Measurements from ENCODE around the gene GSDME.

Gene GSDME

DNA sequence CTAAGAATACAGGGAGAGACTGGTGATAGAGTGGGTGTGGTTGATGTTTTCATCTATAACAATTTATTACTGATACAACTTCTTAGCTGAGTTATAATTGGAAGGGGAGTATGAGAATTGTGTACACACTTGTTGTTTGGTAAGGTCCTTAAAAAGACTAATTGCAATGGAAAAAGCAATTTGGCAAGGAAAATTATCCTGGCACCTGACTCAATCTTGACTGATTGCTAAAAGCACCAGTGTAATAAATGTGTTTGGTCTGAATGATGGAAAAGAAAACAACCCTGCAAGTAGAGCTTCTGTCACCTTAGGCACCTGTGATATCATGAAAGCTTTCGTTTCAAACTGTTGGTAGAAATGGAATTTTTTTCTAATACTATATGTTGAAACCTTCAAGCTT lies 6.7 kb upstream of the GSDME start:
- no peak for TF ChIP-seq TAF1 (IDR thresholded peaks at IDR 0.05; ENCODE audit: low read depth)
- TF ChIP-seq ZBTB7A (IDR thresholded peaks at IDR 0.05; ENCODE audit: low read depth), result no peak
- TF ChIP-seq, protein P1, sequence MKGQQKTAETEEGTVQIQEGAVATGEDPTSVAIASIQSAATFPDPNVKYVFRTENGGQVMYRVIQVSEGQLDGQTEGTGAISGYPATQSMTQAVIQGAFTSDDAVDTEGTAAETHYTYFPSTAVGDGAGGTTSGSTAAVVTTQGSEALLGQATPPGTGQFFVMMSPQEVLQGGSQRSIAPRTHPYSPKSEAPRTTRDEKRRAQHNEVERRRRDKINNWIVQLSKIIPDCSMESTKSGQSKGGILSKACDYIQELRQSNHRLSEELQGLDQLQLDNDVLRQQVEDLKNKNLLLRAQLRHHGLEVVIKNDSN (IDR thresholded peaks at IDR 0.05), result no peak
- no peak for TF ChIP-seq YY1 (IDR thresholded peaks at IDR 0.05; ENCODE audit: low read depth)
- TF ChIP-seq RAD21 (IDR thresholded peaks at IDR 0.05; ENCODE audit: low read depth), result no peak
- TF ChIP-seq, protein P2, sequence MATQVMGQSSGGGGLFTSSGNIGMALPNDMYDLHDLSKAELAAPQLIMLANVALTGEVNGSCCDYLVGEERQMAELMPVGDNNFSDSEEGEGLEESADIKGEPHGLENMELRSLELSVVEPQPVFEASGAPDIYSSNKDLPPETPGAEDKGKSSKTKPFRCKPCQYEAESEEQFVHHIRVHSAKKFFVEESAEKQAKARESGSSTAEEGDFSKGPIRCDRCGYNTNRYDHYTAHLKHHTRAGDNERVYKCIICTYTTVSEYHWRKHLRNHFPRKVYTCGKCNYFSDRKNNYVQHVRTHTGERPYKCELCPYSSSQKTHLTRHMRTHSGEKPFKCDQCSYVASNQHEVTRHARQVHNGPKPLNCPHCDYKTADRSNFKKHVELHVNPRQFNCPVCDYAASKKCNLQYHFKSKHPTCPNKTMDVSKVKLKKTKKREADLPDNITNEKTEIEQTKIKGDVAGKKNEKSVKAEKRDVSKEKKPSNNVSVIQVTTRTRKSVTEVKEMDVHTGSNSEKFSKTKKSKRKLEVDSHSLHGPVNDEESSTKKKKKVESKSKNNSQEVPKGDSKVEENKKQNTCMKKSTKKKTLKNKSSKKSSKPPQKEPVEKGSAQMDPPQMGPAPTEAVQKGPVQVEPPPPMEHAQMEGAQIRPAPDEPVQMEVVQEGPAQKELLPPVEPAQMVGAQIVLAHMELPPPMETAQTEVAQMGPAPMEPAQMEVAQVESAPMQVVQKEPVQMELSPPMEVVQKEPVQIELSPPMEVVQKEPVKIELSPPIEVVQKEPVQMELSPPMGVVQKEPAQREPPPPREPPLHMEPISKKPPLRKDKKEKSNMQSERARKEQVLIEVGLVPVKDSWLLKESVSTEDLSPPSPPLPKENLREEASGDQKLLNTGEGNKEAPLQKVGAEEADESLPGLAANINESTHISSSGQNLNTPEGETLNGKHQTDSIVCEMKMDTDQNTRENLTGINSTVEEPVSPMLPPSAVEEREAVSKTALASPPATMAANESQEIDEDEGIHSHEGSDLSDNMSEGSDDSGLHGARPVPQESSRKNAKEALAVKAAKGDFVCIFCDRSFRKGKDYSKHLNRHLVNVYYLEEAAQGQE (IDR thresholded peaks at IDR 0.05; ENCODE audit: low read depth), result no peak

DNA sequence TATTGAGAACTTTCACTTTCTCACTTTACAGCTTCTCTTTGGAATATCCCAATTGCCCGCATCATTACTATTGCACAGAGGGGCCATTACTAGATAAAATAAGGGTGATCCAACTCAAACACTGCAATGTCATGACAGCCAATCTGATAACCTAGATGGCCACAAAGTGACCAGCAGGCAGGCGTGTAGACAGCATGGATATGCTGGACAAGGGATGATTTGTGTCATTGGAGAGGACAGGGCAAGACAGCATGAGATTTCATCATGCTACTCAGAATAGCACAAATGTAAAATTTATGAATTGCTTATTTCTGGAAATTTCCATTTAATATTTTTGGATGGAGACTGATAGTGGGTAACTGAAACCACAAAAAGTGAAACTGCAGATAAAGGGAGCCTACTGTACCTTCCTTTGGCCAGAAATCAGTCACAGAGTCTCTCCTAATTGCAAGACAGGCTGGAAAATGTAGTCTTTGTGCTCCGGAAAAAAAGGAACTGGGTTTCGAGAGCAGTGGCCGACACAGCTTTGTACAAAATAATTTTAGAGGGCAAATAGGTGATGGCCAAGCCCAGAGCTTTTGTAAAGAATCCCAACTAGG lies 6.1 kb upstream of the GSDME start:
- TF ChIP-seq TCF12 (IDR thresholded peaks at IDR 0.05; ENCODE audit: low read depth) (no peak), NFIC (IDR thresholded peaks at IDR 0.05) (no peak), YY1 (IDR thresholded peaks at IDR 0.05; ENCODE audit: low read depth) (no peak), TAF1 (IDR thresholded peaks at IDR 0.05; ENCODE audit: low read depth) (no peak), ZBTB7A (IDR thresholded peaks at IDR 0.05; ENCODE audit: low read depth) (no peak), CEBPB (IDR thresholded peaks at IDR 0.05) (no peak), RAD21 (IDR thresholded peaks at IDR 0.05; ENCODE audit: low read depth) (no peak), TEAD4 (IDR thresholded peaks at IDR 0.05) (no peak), EP300 (IDR thresholded peaks at IDR 0.05; ENCODE audit: borderline replicate concordance) (no peak)
- TF ChIP-seq, protein P2 (IDR thresholded peaks at IDR 0.05; ENCODE audit: low read depth), result no peak

DNA sequence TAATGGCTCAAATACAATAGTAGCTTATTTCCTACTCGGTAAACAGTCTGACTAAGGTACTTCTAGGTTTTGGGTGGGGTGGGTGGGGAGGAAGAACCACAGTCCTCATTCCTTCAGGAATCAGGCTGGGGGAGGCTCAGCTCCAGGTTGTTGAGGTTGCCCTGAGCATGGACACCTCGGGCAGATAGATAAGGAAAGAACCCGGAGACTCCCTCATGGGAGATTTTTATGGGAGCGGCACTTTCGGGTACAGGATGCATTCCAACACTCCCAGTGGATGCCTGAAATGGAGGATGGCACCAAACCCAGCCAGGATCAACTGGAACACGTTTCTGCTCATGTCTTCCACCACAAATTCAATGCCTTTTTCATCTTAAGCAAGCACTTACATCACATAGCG lies 5.5 kb upstream of the GSDME start:
- TF ChIP-seq, protein P1 (IDR thresholded peaks at IDR 0.05), result no peak

DNA sequence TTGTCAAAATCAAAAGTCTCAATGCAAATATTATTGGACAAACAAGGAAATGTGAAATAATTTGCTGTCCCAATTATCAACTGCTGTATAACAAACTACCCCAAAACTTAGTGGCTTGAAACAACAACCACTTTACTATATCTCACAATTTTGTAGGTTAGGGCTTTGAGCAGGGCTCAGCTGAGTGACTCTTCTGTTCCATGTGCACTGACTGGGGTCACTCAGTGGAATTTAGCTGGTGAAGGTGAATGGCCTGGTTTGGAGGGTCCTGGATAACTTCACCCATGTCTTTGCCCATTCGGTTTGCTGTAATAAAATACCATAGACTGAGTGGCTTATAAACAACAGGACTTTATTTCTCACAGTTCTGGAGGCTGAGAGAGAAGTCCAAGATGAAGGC lies 3.7 kb upstream of the GSDME start:
- TF ChIP-seq EP300 (IDR thresholded peaks at IDR 0.05; ENCODE audit: borderline replicate concordance) (no peak), RAD21 (IDR thresholded peaks at IDR 0.05; ENCODE audit: low read depth) (no peak), FOXM1 (IDR thresholded peaks at IDR 0.05; ENCODE audit: borderline replicate concordance, low read depth) (no peak), YY1 (IDR thresholded peaks at IDR 0.05; ENCODE audit: low read depth) (no peak), EGR1 (IDR thresholded peaks at IDR 0.05) (no peak), TCF12 (IDR thresholded peaks at IDR 0.05; ENCODE audit: low read depth) (no peak)
- TF ChIP-seq, protein P1 (IDR thresholded peaks at IDR 0.05), result no peak

DNA sequence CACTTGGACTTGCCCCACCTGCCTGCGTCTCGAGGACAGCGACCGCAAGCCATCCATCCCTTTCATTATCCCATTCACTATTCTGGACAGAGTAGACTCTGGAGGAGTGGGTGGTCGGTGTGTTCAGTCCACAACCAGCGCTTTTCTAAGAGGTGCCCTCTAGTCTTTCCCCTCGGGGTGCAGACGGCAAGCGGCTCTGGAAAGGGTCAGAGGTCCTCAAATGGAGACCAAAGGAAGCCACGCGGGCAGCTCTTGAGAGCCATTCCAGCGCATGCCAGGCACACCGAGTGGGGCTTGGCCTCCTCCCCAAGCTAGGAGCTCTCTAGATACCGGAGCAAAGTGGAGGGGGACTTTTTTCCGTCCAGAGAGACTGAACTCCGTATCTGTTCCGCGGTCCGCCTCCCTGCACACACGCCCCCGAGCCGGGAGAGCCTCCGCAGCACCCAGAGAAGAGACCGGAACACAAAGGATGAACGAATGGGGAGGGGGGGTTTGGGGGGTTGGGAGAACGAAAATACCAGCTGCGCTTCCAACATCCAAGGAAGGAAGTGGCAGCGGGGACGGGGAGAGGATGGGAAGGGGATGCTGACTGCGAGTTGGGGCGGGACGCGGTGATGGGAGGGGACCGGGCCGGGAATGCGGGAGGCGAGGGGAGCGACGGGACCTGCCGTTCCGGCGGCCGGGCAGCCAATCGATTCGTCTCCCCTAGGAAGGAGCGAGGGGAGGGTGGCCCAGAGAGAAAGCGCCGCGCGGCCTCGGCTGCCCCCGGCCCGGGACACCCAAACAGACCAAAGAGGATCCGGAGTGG lies 515 bp downstream of the GSDME start:
- no peak for TF ChIP-seq ZBTB7A (IDR thresholded peaks at IDR 0.05; ENCODE audit: low read depth)
- TF ChIP-seq, protein P3, sequence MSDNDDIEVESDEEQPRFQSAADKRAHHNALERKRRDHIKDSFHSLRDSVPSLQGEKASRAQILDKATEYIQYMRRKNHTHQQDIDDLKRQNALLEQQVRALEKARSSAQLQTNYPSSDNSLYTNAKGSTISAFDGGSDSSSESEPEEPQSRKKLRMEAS (IDR thresholded peaks at IDR 0.05), result peak; percentile 60
- TF ChIP-seq, protein P1 (IDR thresholded peaks at IDR 0.05), result no peak

All from Ishikawa (cell line).